GM21360 (cell line): ENCODE results near the gene HMGA1.

Experiments used
- ATAC-seq: cut with Tn5 transposase; IDR thresholded peaks from one replicate; pipeline ENCODE4 v1.9.1; 2021; ENCODE audit warnings: mild to moderate bottlenecking, moderate library complexity; ENCODE audit not compliant: unreplicated experiment

The HMGA1 gene, protein sequence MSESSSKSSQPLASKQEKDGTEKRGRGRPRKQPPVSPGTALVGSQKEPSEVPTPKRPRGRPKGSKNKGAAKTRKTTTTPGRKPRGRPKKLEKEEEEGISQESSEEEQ

DNA sequence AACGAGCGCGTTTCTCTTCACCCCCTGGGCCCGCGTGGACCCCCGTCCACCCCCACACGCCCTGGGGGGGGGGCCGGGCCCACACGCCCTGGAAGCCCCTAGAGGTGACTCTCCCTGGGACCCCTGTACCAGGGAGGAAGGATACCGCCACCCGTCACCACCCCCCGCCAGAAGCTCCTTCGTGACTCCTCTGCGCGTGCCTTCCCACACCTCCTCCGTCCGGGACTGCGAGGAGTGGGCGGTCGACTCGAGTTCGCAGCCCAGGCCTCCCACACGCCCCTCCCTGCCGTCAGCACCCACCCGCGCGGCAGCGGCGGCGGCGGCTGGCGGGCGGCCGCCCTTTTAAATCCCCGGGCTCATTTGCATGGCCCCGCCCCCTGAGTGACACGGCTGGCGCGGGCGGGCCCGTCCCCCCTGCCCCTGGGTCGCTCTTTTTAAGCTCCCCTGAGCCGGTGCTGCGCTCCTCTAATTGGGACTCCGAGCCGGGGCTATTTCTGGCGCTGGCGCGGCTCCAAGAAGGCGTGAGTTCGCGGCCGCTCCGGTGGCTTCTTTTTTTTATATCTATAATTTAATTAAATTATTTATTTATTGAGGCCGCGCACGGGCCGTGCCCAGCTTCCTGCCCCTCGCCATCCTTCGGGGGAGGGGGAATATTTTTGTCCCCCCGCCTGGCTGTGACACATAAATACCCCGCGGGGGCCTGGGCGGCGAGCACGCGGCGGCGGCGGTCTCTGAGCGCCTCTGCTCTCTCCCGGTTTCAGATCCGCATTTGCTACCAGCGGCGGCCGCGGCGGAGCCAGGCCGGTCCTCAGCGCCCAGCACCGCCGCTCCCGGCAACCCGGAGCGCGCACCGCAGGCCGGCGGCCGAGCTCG lies at the start of gene HMGA1:
HMGA1 (plus strand) TSS at position 431 of the 873 bp plus-strand sequence. CDS start 3,908 bp downstream, outside the sequence.
- peak; percentile 59 for ATAC-seq

DNA sequence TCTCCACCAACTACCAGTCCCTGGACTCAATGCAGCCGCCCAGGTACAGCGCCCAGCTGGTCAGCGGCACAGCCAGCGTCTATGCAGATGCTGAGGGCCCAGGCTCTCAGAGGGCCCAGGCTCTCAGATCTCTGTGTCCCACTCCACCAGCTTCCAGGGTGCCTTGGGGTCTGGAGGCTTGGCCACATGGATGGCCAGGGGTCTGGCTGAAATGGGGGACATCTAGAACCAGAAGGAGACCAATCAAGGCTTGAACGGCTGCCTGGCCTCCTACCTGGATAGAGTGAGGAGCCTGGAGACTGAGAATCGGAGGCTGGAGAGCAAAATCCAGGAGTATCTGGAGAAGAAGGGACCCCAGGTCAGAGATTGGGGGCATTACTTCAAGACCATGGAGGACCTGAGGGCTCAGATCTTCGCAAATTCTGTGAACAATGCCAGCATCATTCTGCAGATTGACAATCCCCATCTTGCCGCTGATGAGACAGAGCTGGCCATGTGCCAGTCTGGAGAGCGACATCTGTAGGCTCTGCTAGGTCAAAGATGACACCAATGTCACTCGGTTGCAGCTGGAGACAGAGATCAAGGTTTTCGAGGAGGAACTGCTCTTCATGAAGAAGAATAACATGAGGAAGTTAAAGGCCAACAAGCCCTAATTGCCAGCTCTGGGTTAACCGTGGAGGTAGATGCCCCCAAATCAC lies 46.7 kb upstream of the HMGA1 start:
- ATAC-seq, result no peak

DNA sequence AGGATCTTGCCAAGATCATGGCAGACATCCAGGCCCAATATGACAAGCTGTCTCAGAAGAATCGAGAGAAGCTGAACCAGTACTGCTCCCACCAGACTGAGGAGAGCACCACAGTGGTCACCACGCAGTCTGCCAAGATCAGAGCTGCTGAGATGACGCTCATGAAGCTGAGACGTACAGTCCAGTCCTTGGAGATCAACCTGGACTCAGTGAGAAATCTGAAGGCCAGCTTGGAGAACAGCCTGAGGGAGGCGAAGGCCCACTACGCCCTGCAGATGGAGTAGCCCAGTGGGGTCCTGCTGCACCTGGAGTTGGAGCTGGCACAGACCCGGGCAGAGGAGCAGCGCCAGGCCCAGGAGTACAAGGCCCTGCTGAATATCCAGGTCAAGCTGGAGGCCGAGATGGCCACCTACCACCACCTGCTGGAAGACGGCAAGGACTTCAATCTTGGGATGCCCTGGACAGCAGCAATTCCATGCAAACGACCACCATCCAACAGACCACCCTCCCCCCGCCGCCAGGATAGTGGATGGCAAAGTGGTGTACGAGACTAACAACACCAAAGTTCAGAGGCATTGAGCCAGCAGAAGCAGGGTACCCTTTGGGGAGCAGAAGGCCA lies 46.1 kb upstream of the HMGA1 start:
- ATAC-seq, result no peak

- ATAC-seq, result no peak
These were observed 41.9 kb upstream of the HMGA1 start for GRCh38 chr6:34194772-34195171.

GRCh38 chr6:34195726-34196115 lies 41.0 kb upstream of the HMGA1 start:
- no peak for ATAC-seq

DNA sequence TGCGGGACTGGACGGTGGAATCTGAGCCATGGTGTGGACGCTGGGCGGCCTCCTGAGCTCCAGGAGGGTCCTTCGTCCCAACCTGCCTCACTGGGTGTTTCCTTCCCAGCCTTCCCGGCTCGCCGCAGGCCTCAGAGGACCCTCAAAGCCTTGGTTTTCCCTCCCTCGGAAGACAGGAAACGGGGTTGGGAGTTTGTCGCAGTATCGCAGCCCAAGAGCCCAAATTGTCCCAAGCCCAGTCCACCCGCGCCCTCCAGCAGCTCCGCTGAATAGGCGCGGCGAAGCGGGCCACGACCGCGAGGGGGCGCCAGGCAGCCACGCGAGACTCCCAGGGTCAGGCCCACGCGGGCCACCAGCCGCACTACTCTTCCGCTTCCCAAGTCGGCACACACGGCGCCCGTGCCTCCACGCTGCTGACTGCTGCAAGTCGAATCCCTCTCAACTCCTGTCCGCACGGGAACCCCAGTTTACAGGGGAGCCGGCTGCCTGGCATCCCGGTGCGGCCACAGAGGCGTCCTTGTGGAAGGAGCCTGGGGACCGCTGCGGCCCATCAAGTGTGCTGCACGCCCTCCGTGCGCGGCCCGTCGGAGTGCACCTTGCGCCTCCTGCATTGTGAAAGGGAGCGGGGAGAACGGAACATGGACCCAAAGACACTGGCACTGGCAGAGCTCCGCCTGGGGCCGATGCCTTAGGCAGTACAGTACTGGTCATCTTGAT lies 40.4 kb upstream of the HMGA1 start:
- peak; percentile 63 for ATAC-seq

- no peak for ATAC-seq
These were observed 39.9 kb upstream of the HMGA1 start for GRCh38 chr6:34196833-34197195.

DNA sequence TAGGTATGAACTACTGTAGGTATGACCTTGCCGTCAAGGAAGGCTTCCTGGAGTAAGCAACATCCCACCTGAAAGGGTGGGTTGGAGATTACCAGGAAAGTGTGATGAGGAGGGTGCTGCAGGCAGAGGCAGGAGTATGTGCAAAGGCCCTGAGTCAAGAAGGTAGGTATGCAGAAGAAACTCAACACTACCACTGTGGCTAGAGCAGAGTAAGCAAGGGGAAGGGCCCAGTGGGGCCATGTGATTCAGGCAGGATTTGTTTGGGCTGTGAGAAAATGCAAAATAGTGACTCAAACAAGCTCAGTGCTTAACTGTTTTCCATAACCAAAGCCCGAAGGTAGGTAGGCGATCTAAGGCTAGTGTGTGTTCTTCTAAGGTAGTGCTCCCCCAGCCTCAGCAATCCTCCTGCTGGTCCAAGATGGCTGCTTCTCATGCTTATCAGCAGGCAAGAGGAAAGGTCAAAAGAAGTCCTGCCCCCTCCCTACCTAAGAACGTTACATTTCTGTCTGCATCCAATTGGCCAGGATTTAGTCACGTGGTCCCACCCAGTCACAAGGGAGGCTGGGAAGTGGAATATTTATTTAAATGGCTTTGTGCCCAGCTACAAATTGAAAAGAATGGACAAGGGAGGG lies 36.2 kb upstream of the HMGA1 start:
- ATAC-seq, result no peak

GRCh38 chr6:34201455-34202107 lies 35.1 kb upstream of the HMGA1 start:
- no peak for ATAC-seq

- ATAC-seq, result no peak
These were observed 34.1 kb upstream of the HMGA1 start for GRCh38 chr6:34202329-34203201.

- ATAC-seq, result no peak
These were observed 32.0 kb upstream of the HMGA1 start for GRCh38 chr6:34204693-34205092.

DNA sequence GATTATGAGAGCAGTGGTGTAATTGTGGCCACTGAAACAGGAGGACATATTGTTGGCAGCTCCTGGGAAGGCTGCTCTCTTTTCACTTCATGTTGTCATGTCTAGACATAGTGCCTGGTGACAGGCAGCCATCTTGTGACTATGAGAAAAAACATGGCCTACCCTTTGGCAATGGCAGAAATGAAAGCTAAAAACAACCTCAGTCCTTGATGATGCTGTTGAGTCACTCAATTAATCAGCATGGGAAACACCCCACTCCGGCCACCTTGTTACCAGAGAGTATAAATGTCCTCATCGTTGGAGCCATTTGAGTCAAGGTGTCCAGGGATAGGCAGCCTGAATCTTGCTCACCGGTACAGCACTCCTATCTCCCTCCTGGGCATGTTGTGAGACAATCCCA lies 31.2 kb upstream of the HMGA1 start:
- no peak for ATAC-seq

DNA sequence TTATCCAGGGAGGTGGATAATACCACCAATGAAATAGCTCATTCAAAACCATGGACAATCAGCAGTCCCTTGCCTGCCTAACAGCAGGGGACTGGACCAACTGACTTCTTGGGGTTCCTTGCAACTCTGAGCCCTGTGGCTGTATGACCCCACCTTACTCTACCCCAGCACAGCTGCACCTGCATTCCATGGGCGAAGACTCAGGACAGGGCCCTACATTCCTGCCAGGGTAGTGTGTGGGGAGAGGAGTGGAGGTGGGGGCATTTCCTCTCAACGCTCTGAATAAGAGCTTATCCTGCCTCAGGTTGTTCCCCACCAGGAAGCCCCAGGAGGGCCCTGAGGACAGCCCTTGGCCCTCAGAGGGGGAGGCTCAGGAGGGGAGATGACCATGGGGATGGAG lies 30.8 kb upstream of the HMGA1 start:
- ATAC-seq, result no peak

- ATAC-seq, result no peak
These were observed 29.9 kb upstream of the HMGA1 start for GRCh38 chr6:34206726-34207125.

DNA sequence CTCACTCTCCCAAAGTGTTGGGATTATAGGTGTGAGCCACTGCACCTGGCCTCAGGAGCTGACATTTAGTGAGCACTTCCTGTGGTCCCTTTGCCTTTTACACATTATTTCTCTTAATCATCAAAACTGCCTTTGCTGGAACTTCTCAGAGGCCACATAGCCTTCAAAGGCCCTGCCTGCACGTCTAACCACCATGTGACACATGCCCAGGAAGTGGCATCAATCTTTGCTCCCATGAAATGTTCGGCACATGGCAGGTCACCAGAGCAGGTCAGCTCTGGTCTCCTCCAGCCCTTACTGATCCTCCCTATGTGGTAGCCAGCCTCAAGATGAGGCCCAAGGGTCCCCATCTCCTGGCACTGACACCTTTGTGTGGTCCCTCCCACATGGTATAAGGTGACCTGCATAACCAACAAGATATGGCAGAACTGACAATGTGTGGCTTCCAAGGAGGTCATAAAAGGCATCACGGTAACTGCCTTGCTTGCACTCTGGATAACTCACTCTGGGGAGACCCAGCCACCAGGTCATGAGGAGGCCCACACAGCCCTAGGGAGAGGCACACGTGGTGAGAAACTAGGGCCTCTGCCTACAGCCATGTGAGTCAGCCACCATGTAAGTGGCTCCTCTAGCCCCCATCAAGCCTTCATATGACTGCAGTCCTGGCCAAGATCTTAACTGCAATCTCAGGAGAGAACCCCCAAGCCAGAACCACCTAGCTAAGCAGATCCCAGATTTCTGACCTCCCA lies 28.8 kb upstream of the HMGA1 start:
- no peak for ATAC-seq

DNA sequence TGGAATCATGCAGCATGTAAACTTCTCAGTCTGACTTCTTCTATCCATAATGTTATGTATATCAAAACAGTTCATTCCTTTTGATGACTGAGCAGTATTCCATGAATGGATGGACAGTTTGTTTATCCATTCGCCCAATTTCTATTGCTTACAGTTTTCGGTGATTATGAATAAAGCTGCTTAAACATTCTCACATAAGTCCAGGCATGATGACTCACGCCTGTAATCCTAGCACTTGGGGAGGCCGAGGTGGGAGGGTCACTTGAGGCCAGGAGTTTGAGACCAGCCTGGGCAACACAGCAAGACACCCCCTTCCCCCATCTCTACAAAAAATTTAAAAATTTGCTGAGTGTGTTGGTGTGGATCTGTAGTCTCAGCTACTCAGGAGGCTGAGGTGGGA lies 22.9 kb upstream of the HMGA1 start:
- no peak for ATAC-seq

- ATAC-seq, result no peak
These were observed 18.0 kb upstream of the HMGA1 start for GRCh38 chr6:34218691-34219090.

DNA sequence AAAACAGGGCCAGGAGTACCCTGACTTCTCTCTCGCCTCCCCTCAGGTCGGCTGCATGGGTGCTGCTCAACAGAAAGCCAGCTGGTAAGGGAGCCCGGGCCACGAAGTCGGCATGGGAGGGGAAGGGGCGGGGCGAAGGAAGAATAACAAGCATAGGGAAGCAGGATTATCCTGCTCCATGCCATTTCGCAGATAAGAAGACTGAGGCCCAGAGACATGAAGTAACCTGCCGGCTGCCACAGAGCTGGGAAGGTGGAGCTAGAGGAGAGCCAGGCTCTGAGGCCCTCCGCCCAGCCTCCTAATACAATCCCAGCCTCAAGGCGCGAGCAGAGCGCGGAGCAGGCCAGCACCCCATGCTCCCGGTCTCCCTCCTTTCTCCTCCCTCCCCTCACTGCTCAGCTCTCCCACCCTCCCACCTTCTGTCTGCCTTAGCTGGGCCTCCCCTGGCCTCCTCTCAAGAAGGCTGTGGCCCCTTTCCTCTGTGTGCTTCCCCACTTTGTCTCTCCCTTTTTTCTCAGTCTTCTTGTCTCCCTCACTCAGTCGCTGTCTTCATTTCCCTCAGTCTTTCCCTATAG lies 13.2 kb upstream of the HMGA1 start:
- ATAC-seq, result peak; percentile 26
